Measurements from ENCODE around the gene ZNF324B.
"Not testable (repeated sequence)": the region's sequence is repeated elsewhere in the genome, so short reads cannot be mapped to it uniquely, and the experiment has no call there.

Gene ZNF324B

GRCh38 chr19:58448860-58449259 is 2.6 kb upstream of the ZNF324B start:
- H3K4me1 ChIP-seq (ENCODE audit: control insufficient read depth, low read depth, low read length); H3K27me3 ChIP-seq (ENCODE audit: insufficient read depth, low read length, poor library complexity); H2BK15ac ChIP-seq (replicated peaks; ENCODE audit: low read depth): not testable (repeated sequence)

GRCh38 chr19:58449980-58450379 is 1.4 kb upstream of the ZNF324B start:
- no CpG with 5 or more reads among the region's 5 CpGs for WGBS (ENCODE audit: extremely low coverage, insufficient coverage, low lambda C conversion rate)
- not testable (repeated sequence) for H2BK5ac ChIP-seq (ENCODE audit: low read length); H3K4ac ChIP-seq (ENCODE audit: low read depth, low read length); H3K27ac ChIP-seq (ENCODE audit: low read depth, low read length); H2AK5ac ChIP-seq (ENCODE audit: low read length); H2BK15ac ChIP-seq (replicated peaks; ENCODE audit: low read depth); H3K4me2 ChIP-seq (ENCODE audit: low read length); H3K79me1 ChIP-seq (ENCODE audit: low read length); H3K9ac ChIP-seq (ENCODE audit: low read length); H4K5ac ChIP-seq (ENCODE audit: low read length); H2BK120ac ChIP-seq (ENCODE audit: low read depth, low read length); H3K18ac ChIP-seq (ENCODE audit: low read length); DNase-seq; H3K4me3 ChIP-seq (ENCODE audit: low read length); H3K56ac ChIP-seq (ENCODE audit: low read length); H3K4me1 ChIP-seq (ENCODE audit: control insufficient read depth, low read depth, low read length); H3K27me3 ChIP-seq (ENCODE audit: insufficient read depth, low read length, poor library complexity); H3K36me3 ChIP-seq (ENCODE audit: control insufficient read depth, insufficient read depth, low read length); H3K79me2 ChIP-seq (ENCODE audit: control insufficient read depth, insufficient read depth, low read length); H4K8ac ChIP-seq (ENCODE audit: low read depth, low read length); H3K23ac ChIP-seq (ENCODE audit: low read length)

More at GRCh38 chr19:58448860-58449259, 2.6 kb upstream of the ZNF324B start:
- no CpG with 5 or more reads among the region's 3 CpGs for WGBS (ENCODE audit: extremely low coverage, insufficient coverage, low lambda C conversion rate)
- not testable (repeated sequence) for H3K4me3 ChIP-seq (ENCODE audit: low read length); H2BK5ac ChIP-seq (ENCODE audit: low read length); H3K23ac ChIP-seq (ENCODE audit: low read length); H3K27ac ChIP-seq (ENCODE audit: low read depth, low read length); H3K9ac ChIP-seq (ENCODE audit: low read length); H3K18ac ChIP-seq (ENCODE audit: low read length); DNase-seq; H3K36me3 ChIP-seq (ENCODE audit: control insufficient read depth, insufficient read depth, low read length); H3K56ac ChIP-seq (ENCODE audit: low read length); H3K4ac ChIP-seq (ENCODE audit: low read depth, low read length); H3K4me2 ChIP-seq (ENCODE audit: low read length); H4K8ac ChIP-seq (ENCODE audit: low read depth, low read length); H3K79me1 ChIP-seq (ENCODE audit: low read length); H3K79me2 ChIP-seq (ENCODE audit: control insufficient read depth, insufficient read depth, low read length); H4K5ac ChIP-seq (ENCODE audit: low read length); H2BK120ac ChIP-seq (ENCODE audit: low read depth, low read length); H2AK5ac ChIP-seq (ENCODE audit: low read length)

DNA sequence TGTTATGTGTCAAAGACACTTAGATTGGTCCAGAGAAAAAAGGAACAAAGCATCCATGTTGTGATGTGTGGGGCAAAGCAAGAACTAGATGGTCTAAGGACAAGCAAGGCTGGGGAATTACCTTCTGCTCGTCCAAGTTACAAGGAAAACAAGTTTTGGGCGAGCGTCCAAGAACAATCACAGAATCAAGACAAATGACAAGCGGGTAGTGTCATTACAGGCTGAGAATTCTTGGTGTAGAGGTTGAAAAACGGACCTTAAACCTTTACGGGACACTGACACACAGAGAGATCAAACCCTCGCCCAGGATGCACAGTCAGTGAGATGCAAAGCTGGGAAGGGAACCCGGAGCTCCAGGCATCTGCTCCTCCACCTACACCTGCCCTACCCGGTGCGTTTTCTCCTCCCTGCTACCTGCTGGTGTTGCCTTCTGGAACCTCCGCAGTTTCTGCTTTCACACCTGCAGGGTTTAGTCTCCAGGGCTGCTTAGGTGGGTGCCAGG is 515 bp upstream of the ZNF324B start:
- Histone ChIP-seq H3K27me3 (ENCODE audit: insufficient read depth, low read length, poor library complexity) (no peaks in the 10 kb centered on the region), H2BK5ac (ENCODE audit: low read length) (no peak overlapping the region), H4K5ac (ENCODE audit: low read length) (no peak overlapping the region), H3K4me3 (ENCODE audit: low read length) (no peak overlapping the region), H3K27ac (ENCODE audit: low read depth, low read length) (no peak overlapping the region), H3K4ac (ENCODE audit: low read depth, low read length) (no peak overlapping the region), H4K8ac (ENCODE audit: low read depth, low read length) (no peak overlapping the region), H2BK15ac (replicated peaks; ENCODE audit: low read depth) (no peak overlapping the region), H3K23ac (ENCODE audit: low read length) (no peak overlapping the region), H2AK5ac (ENCODE audit: low read length) (no peak overlapping the region), H3K9ac (ENCODE audit: low read length) (peak overlapping the region; percentile 30), H3K4me1 (ENCODE audit: control insufficient read depth, low read depth, low read length) (no peaks in the 10 kb centered on the region), H3K18ac (ENCODE audit: low read length) (no peak overlapping the region), H3K36me3 (ENCODE audit: control insufficient read depth, insufficient read depth, low read length) (no peaks in the 10 kb centered on the region), H3K79me1 (ENCODE audit: low read length) (no peaks in the 10 kb centered on the region), H3K56ac (ENCODE audit: low read length) (peak overlapping the region; percentile 57), H3K79me2 (ENCODE audit: control insufficient read depth, insufficient read depth, low read length) (no peaks in the 10 kb centered on the region), H2BK120ac (ENCODE audit: low read depth, low read length) (no peak overlapping the region), H3K4me2 (ENCODE audit: low read length) (peak overlapping the region; percentile 79)
- no peak for DNase-seq
- WGBS (ENCODE audit: extremely low coverage, insufficient coverage, low lambda C conversion rate): no CpG with 5 or more reads among the region's 11 CpGs

GRCh38 chr19:58453743-58454142 is 2.3 kb downstream of the ZNF324B start:
- H3K36me3 ChIP-seq (ENCODE audit: control insufficient read depth, insufficient read depth, low read length): no peaks in the 10 kb centered on the region
- no peak overlapping the region for H3K18ac ChIP-seq (ENCODE audit: low read length)
- H3K79me2 ChIP-seq (ENCODE audit: control insufficient read depth, insufficient read depth, low read length): no peaks in the 10 kb centered on the region
- no peak overlapping the region for H2BK15ac ChIP-seq (replicated peaks; ENCODE audit: low read depth)
- H4K8ac ChIP-seq (ENCODE audit: low read depth, low read length): no peak overlapping the region
- no peak overlapping the region for H3K9ac ChIP-seq (ENCODE audit: low read length)
- no peak for DNase-seq
- no CpG with 5 or more reads among the region's 6 CpGs for WGBS (ENCODE audit: extremely low coverage, insufficient coverage, low lambda C conversion rate)
- H3K79me1 ChIP-seq (ENCODE audit: low read length): no peaks in the 10 kb centered on the region
- no peak overlapping the region for H2BK120ac ChIP-seq (ENCODE audit: low read depth, low read length)
- no peak overlapping the region for H3K23ac ChIP-seq (ENCODE audit: low read length)
- no peak overlapping the region for H3K56ac ChIP-seq (ENCODE audit: low read length)
- H3K4me3 ChIP-seq (ENCODE audit: low read length): no peak overlapping the region
- no peaks in the 10 kb centered on the region for H3K4me1 ChIP-seq (ENCODE audit: control insufficient read depth, low read depth, low read length)
- no peaks in the 10 kb centered on the region for H3K27me3 ChIP-seq (ENCODE audit: insufficient read depth, low read length, poor library complexity)
- H3K4me2 ChIP-seq (ENCODE audit: low read length): no peak overlapping the region
- H2BK5ac ChIP-seq (ENCODE audit: low read length): no peak overlapping the region
- no peak overlapping the region for H3K27ac ChIP-seq (ENCODE audit: low read depth, low read length)
- H3K4ac ChIP-seq (ENCODE audit: low read depth, low read length): no peak overlapping the region
- no peak overlapping the region for H2AK5ac ChIP-seq (ENCODE audit: low read length)
- no peak overlapping the region for H4K5ac ChIP-seq (ENCODE audit: low read length)

DNA sequence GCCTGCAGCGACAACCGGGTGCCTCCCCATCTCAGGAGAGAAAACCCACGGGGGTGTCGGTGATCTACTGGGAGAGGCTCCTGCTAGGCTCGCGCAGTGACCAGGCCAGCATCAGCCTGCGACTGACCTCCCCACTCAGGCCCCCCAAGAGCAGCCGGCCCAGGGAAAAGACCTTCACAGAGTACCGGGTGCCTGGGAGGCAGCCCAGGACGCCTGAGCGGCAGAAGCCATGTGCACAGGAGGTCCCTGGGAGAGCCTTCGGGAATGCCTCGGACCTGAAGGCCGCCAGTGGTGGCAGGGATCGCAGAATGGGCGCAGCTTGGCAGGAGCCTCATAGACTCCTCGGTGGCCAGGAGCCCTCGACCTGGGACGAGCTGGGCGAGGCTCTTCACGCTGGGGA is 3.9 kb downstream of the ZNF324B start:
- H3K36me3 ChIP-seq (ENCODE audit: control insufficient read depth, insufficient read depth, low read length): no peaks in the 10 kb centered on the region
- no peaks in the 10 kb centered on the region for H3K79me2 ChIP-seq (ENCODE audit: control insufficient read depth, insufficient read depth, low read length)
- H2BK15ac ChIP-seq (replicated peaks; ENCODE audit: low read depth): no peak overlapping the region
- no peak overlapping the region for H3K4ac ChIP-seq (ENCODE audit: low read depth, low read length)
- no peak overlapping the region for H4K5ac ChIP-seq (ENCODE audit: low read length)
- no peak overlapping the region for H2AK5ac ChIP-seq (ENCODE audit: low read length)
- H3K79me1 ChIP-seq (ENCODE audit: low read length): no peaks in the 10 kb centered on the region
- H3K4me1 ChIP-seq (ENCODE audit: control insufficient read depth, low read depth, low read length): no peaks in the 10 kb centered on the region
- no peak overlapping the region for H3K18ac ChIP-seq (ENCODE audit: low read length)
- H3K4me2 ChIP-seq (ENCODE audit: low read length): no peak overlapping the region
- H2BK120ac ChIP-seq (ENCODE audit: low read depth, low read length): no peak overlapping the region
- no peak overlapping the region for H3K9ac ChIP-seq (ENCODE audit: low read length)
- no peak overlapping the region for H4K8ac ChIP-seq (ENCODE audit: low read depth, low read length)
- H3K56ac ChIP-seq (ENCODE audit: low read length): no peak overlapping the region
- H3K27me3 ChIP-seq (ENCODE audit: insufficient read depth, low read length, poor library complexity): no peaks in the 10 kb centered on the region
- DNase-seq: no peak
- H3K4me3 ChIP-seq (ENCODE audit: low read length): no peak overlapping the region
- no peak overlapping the region for H3K27ac ChIP-seq (ENCODE audit: low read depth, low read length)
- no CpG with 5 or more reads among the region's 21 CpGs for WGBS (ENCODE audit: extremely low coverage, insufficient coverage, low lambda C conversion rate)
- no peak overlapping the region for H3K23ac ChIP-seq (ENCODE audit: low read length)
- no peak overlapping the region for H2BK5ac ChIP-seq (ENCODE audit: low read length)

DNA sequence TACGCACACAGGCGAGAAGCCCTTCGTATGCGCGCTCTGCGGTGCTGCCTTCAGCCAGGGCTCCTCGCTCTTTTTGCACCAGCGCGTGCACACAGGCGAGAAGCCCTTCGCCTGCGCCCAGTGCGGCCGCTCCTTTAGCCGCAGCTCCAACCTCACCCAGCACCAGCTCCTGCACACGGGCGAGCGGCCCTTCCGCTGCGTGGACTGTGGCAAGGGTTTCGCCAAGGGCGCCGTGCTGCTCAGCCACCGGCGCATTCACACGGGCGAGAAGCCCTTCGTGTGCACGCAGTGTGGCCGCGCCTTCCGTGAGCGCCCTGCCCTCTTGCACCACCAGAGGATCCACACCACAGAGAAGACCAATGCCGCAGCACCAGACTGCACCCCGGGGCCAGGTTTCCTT is 4.7 kb downstream of the ZNF324B start:
- H3K18ac ChIP-seq (ENCODE audit: low read length): no peak overlapping the region
- H2BK5ac ChIP-seq (ENCODE audit: low read length): no peak overlapping the region
- H4K8ac ChIP-seq (ENCODE audit: low read depth, low read length): no peak overlapping the region
- H3K36me3 ChIP-seq (ENCODE audit: control insufficient read depth, insufficient read depth, low read length): no peaks in the 10 kb centered on the region
- no peak overlapping the region for H3K4me2 ChIP-seq (ENCODE audit: low read length)
- no peaks in the 10 kb centered on the region for H3K27me3 ChIP-seq (ENCODE audit: insufficient read depth, low read length, poor library complexity)
- no peaks in the 10 kb centered on the region for H3K79me2 ChIP-seq (ENCODE audit: control insufficient read depth, insufficient read depth, low read length)
- H3K79me1 ChIP-seq (ENCODE audit: low read length): no peaks in the 10 kb centered on the region
- H2BK15ac ChIP-seq (replicated peaks; ENCODE audit: low read depth): no peak overlapping the region
- H3K23ac ChIP-seq (ENCODE audit: low read length): no peak overlapping the region
- WGBS (ENCODE audit: extremely low coverage, insufficient coverage, low lambda C conversion rate): no CpG with 5 or more reads among the region's 35 CpGs
- no peak overlapping the region for H3K4ac ChIP-seq (ENCODE audit: low read depth, low read length)
- no peak overlapping the region for H2BK120ac ChIP-seq (ENCODE audit: low read depth, low read length)
- no peak overlapping the region for H3K27ac ChIP-seq (ENCODE audit: low read depth, low read length)
- H2AK5ac ChIP-seq (ENCODE audit: low read length): no peak overlapping the region
- no peak for DNase-seq
- H4K5ac ChIP-seq (ENCODE audit: low read length): no peak overlapping the region
- H3K4me3 ChIP-seq (ENCODE audit: low read length): no peak overlapping the region
- H3K4me1 ChIP-seq (ENCODE audit: control insufficient read depth, low read depth, low read length): no peaks in the 10 kb centered on the region
- no peak overlapping the region for H3K56ac ChIP-seq (ENCODE audit: low read length)
- no peak overlapping the region for H3K9ac ChIP-seq (ENCODE audit: low read length)

Measured in mesendoderm (in vitro differentiated cells).